GM23338 (cell line): ENCODE measurements around the gene IL36B. TPM values are rescaled to one million over a fixed set of nuclear protein-coding genes. Genes with fewer than 3 reads are reported as not detected.

Experiments
- ATAC-seq: fragments of 200-7000 bp; cut with Tn5 transposase; 3 replicates; pipeline ENCODE4 v1.9.1; 2020
- DNase-seq: peaks from one replicate; pipeline ENCODE4 v3.0.0-alpha.2; 2015; ENCODE audit warnings: low spot score
- H2AFZ ChIP-seq: fragments of 200-600 bp; sonication (generic); 2 replicates; pipeline ENCODE4 v1.8.0; 2016; ENCODE audit warnings: antibody characterized with exemption, mild to moderate bottlenecking, moderate library complexity
- H3F3A ChIP-seq: fragments of 200-600 bp; sonication (generic); replicated peaks from 2 replicates; pipeline ENCODE4 v1.8.0; 2017; ENCODE audit warnings: antibody characterized with exemption, mixed run types, low read depth
- H3K27ac ChIP-seq: fragments of 200-600 bp; sonication (generic); 2 replicates; pipeline ENCODE4 v1.6.1; 2016; ENCODE audit warnings: low read depth
- H3K27me3 ChIP-seq: fragments of 200-600 bp; sonication (generic); 2 replicates; pipeline ENCODE4 v1.8.0; 2016; ENCODE audit warnings: mild to moderate bottlenecking, mixed run types, moderate library complexity; ENCODE audit not compliant: insufficient read depth
- H3K36me3 ChIP-seq: fragments of 200-600 bp; sonication (generic); 2 replicates; pipeline ENCODE4 v1.8.0; 2016; ENCODE audit warnings: mild to moderate bottlenecking; ENCODE audit not compliant: insufficient read depth
- H3K4me1 ChIP-seq: fragments of 200-600 bp; sonication (generic); 2 replicates; pipeline ENCODE4 v1.8.0; 2016; ENCODE audit warnings: mild to moderate bottlenecking, moderate library complexity; ENCODE audit not compliant: insufficient read depth
- H3K4me2 ChIP-seq: fragments of 200-600 bp; sonication (generic); 2 replicates; pipeline ENCODE4 v1.7.1; 2017; ENCODE audit warnings: mixed run types
- H3K4me3 ChIP-seq: fragments of 200-600 bp; sonication (generic); 2 replicates; pipeline ENCODE4 v1.6.1; 2016; ENCODE audit warnings: mixed run types
- H3K79me2 ChIP-seq: fragments of 200-600 bp; sonication (generic); replicated peaks from 2 replicates; pipeline ENCODE4 v1.8.0; 2017; ENCODE audit warnings: mild to moderate bottlenecking; ENCODE audit not compliant: insufficient read depth
- H3K9me2 ChIP-seq: fragments of 200-600 bp; sonication (generic); 2 replicates; pipeline ENCODE4 v1.8.0; 2017; ENCODE audit not compliant: insufficient read depth
- H4K20me1 ChIP-seq: fragments of 200-600 bp; sonication (generic); replicated peaks from 2 replicates; pipeline ENCODE4 v1.8.0; 2017; ENCODE audit warnings: mild to moderate bottlenecking; ENCODE audit not compliant: insufficient read depth
- H3K27ac Mint-ChIP-seq: 2 replicates; pipeline ENCODE4 v1.8.0; 2020; ENCODE audit warnings: inconsistent platforms, mild to moderate bottlenecking, moderate library complexity, mixed read lengths
- H3K27me3 Mint-ChIP-seq: 3 replicates; pipeline ENCODE4 v1.8.0; 2022; ENCODE audit warnings: low read depth, mild to moderate bottlenecking, moderate library complexity, mixed read lengths, inconsistent platforms; ENCODE audit not compliant: insufficient read depth, poor library complexity
- H3K36me3 Mint-ChIP-seq: 3 replicates; pipeline ENCODE4 v1.8.0; 2021; ENCODE audit warnings: low read depth, mild to moderate bottlenecking, inconsistent platforms, moderate library complexity, mixed read lengths
- H3K4me1 Mint-ChIP-seq: 3 replicates; pipeline ENCODE4 v1.8.0; 2020; ENCODE audit warnings: mild to moderate bottlenecking, inconsistent platforms, mixed read lengths
- H3K4me3 Mint-ChIP-seq: 3 replicates; pipeline ENCODE4 v1.8.0; 2021; ENCODE audit warnings: moderate library complexity, mild to moderate bottlenecking, inconsistent platforms, mixed read lengths
- H3K9me3 Mint-ChIP-seq: 3 replicates; pipeline ENCODE4 v1.8.0; 2020; ENCODE audit warnings: moderate library complexity, mild to moderate bottlenecking, inconsistent platforms, mixed read lengths
- CREB1 ChIP-seq: fragments of 250-450 bp; sonication (Bioruptor Pico); IDR thresholded peaks from 2 replicates; pipeline ENCODE4 v1.5.0; 2020; ENCODE audit warnings: low read depth, mild to moderate bottlenecking, moderate library complexity
- EZH2 ChIP-seq: fragments of 200-600 bp; sonication (generic); IDR thresholded peaks from one replicate; pipeline ENCODE4 v1.8.0; 2017; ENCODE audit warnings: antibody characterized with exemption, mild to moderate bottlenecking, low read depth; ENCODE audit not compliant: unreplicated experiment
- EZH2phosphoT487 ChIP-seq: fragments of 200-600 bp; sonication (generic); IDR thresholded peaks from one replicate; pipeline ENCODE4 v1.8.1; 2018; ENCODE audit warnings: antibody characterized with exemption; ENCODE audit not compliant: unreplicated experiment
- JUNB ChIP-seq: IDR thresholded peaks from one replicate; pipeline ENCODE4 v1.6.1; 2016; ENCODE audit warnings: antibody characterized with exemption; ENCODE audit not compliant: unreplicated experiment
- NANOG ChIP-seq: IDR thresholded peaks from 2 replicates; pipeline ENCODE4 v1.6.1; 2016; ENCODE audit warnings: antibody characterized with exemption, borderline replicate concordance
- STAT1 ChIP-seq: IDR thresholded peaks from one replicate; pipeline ENCODE4 v1.6.1; 2016; ENCODE audit warnings: antibody characterized with exemption; ENCODE audit not compliant: unreplicated experiment
- ZNF114 ChIP-seq: fragments of 250-450 bp; sonication (Bioruptor Pico); IDR thresholded peaks from 2 replicates; pipeline ENCODE4 v1.5.0; 2020; ENCODE audit warnings: mild to moderate bottlenecking, moderate library complexity
- ZNF331 ChIP-seq: fragments of 250-450 bp; sonication (Bioruptor Pico); IDR thresholded peaks from 2 replicates; pipeline ENCODE4 v1.5.0; 2020; ENCODE audit warnings: low read depth, mild to moderate bottlenecking, moderate library complexity
- polyA plus RNA-seq: library from polyadenylated mRNA; unstranded; fragments of >200 nt; fragmentation: Nextera tagmentation; extraction: Ambion mirVana; gene quantifications from 2 replicates; pipeline ENCODE4 v1.2.1, GENCODE V29; 2016
- total RNA-seq: library from RNA; depleted of rRNA; stranded (reverse); fragments of >200 nt; shearing (Covaris generic); gene quantifications from 2 replicates; pipeline ENCODE4 v1.2.3, GENCODE V29; 2014
- TF ChIP-seq, protein P1 (sequence below): IDR thresholded peaks from 2 replicates; pipeline ENCODE4 v1.6.1; 2016; ENCODE audit warnings: antibody characterized with exemption
- TF ChIP-seq, protein P2 (sequence below): IDR thresholded peaks from one replicate; pipeline ENCODE4 v1.6.1; 2018; ENCODE audit warnings: antibody characterized with exemption; ENCODE audit not compliant: unreplicated experiment
- TF ChIP-seq, protein P3 (sequence below), 2 experiments: fragments of 200-600 bp in 1 of 2; sonication (generic) in 1 of 2; conservative IDR thresholded peaks; 2 replicates each; pipeline versions ENCODE4 v1.5.1 to v1.6.1; 2016 to 2017; ENCODE audit warnings: antibody characterized with exemption in 2 of 2, low read depth in 2 of 2, mild to moderate bottlenecking in 2 of 2, moderate library complexity in 1 of 2

Gene IL36B
- total and polyA plus RNA-seq, 2 experiments from 2014 or later = not detected

DNA sequence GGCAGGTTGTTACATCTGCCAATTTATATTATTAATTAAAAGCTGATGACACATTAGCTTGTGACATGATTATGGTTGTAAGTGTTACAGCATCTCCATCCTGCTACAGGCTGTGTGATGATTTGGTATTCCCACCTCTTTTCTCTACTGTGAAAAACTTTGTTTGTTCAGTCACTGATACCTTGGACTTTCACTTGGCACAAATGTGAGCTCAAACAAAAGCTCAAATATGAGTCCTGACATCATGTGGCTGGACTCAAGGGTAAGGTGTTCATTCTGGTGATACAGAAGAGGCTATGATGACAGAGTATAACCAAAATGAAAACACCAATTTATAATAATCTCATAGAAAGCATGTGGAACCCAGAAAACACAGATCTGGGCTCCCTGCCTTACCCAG is 58.8 kb downstream of the IL36B start:
- Histone ChIP-seq H3K79me2 (no peaks in the 10 kb centered on the region), H3K9me2 (peaks cover 5% of the 10 kb centered on the region; the same call in 1 of the 2 replicates), H4K20me1 (no peaks in the 10 kb centered on the region), H3K36me3 (no peaks in the 10 kb centered on the region), H3K4me2 (no peak overlapping the region), H3K4me3 (no peak overlapping the region), H3F3A (no peaks in the 10 kb centered on the region), H2AFZ (no peak overlapping the region), H3K27me3 (no peaks in the 10 kb centered on the region), H3K27ac (no peak overlapping the region), H3K4me1 (no peaks in the 10 kb centered on the region)
- Mint-ChIP-seq H3K27ac (no peak overlapping the region), H3K36me3 (no peaks in the 10 kb centered on the region; the same call in 2 of the 3 replicates), H3K4me3 (no peak overlapping the region), H3K4me1 (no peaks in the 10 kb centered on the region), H3K27me3 (peaks cover under 1% of the 10 kb centered on the region), H3K9me3 (peaks cover 22% of the 10 kb centered on the region)
- no peak for TF ChIP-seq NANOG
- TF ChIP-seq EZH2 = no peak
- TF ChIP-seq ZNF114 (CRISPR knock-in tag) = no peak
- TF ChIP-seq, protein P1, sequence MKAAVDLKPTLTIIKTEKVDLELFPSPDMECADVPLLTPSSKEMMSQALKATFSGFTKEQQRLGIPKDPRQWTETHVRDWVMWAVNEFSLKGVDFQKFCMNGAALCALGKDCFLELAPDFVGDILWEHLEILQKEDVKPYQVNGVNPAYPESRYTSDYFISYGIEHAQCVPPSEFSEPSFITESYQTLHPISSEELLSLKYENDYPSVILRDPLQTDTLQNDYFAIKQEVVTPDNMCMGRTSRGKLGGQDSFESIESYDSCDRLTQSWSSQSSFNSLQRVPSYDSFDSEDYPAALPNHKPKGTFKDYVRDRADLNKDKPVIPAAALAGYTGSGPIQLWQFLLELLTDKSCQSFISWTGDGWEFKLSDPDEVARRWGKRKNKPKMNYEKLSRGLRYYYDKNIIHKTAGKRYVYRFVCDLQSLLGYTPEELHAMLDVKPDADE = no peak
- no peak for TF ChIP-seq CREB1
- ATAC-seq = no peak
- DNase-seq = no peak

DNA sequence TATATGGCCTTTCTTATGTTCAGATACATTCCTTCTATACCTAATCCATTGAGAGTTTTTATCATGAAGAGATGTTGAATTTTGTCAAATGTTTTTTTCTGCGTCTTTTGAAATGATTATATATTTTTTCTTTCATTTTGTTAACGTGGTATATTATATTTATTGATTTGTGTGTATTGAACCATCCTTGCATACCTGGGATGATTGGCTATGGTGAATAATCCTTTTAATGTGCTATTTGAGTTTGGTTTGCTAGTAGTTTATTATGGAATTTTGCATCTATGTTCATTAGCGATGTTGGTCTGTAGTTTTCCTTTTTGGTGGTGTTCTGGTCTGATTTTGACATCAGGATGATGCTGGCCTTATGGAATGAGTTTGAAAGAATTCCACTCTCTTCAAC is 63.1 kb downstream of the IL36B start:
- DNase-seq (no peak), ATAC-seq (no peak)
- H3K9me2 ChIP-seq = peaks cover 4% of the 10 kb centered on the region; the same call in 1 of the 2 replicates
- no peaks in the 10 kb centered on the region for H3F3A ChIP-seq
- H3K36me3 ChIP-seq = no peaks in the 10 kb centered on the region
- no peaks in the 10 kb centered on the region for H3K4me1 Mint-ChIP-seq
- H3K27me3 ChIP-seq = no peaks in the 10 kb centered on the region
- no peaks in the 10 kb centered on the region for H3K4me1 ChIP-seq
- H3K9me3 Mint-ChIP-seq = peaks cover 29% of the 10 kb centered on the region
- no peaks in the 10 kb centered on the region; the same call in 2 of the 3 replicates for H3K36me3 Mint-ChIP-seq
- H4K20me1 ChIP-seq = no peaks in the 10 kb centered on the region
- no peak overlapping the region for H3K27ac Mint-ChIP-seq
- H3K27me3 Mint-ChIP-seq = peaks cover 2% of the 10 kb centered on the region
- H2AFZ ChIP-seq = no peak overlapping the region
- H3K4me3 Mint-ChIP-seq = no peak overlapping the region
- H3K4me2 ChIP-seq = no peak overlapping the region
- H3K4me3 ChIP-seq = no peak overlapping the region
- no peaks in the 10 kb centered on the region for H3K79me2 ChIP-seq
- H3K27ac ChIP-seq = no peak overlapping the region
- TF ChIP-seq ZNF331 (CRISPR knock-in tag) (no peak), ZNF114 (CRISPR knock-in tag) (no peak), EZH2phosphoT487 (no peak), CREB1 (no peak), STAT1 (no peak), JUNB (no peak), NANOG (no peak), EZH2 (no peak)
- TF ChIP-seq, protein P1 = no peak
- TF ChIP-seq, protein P2, sequence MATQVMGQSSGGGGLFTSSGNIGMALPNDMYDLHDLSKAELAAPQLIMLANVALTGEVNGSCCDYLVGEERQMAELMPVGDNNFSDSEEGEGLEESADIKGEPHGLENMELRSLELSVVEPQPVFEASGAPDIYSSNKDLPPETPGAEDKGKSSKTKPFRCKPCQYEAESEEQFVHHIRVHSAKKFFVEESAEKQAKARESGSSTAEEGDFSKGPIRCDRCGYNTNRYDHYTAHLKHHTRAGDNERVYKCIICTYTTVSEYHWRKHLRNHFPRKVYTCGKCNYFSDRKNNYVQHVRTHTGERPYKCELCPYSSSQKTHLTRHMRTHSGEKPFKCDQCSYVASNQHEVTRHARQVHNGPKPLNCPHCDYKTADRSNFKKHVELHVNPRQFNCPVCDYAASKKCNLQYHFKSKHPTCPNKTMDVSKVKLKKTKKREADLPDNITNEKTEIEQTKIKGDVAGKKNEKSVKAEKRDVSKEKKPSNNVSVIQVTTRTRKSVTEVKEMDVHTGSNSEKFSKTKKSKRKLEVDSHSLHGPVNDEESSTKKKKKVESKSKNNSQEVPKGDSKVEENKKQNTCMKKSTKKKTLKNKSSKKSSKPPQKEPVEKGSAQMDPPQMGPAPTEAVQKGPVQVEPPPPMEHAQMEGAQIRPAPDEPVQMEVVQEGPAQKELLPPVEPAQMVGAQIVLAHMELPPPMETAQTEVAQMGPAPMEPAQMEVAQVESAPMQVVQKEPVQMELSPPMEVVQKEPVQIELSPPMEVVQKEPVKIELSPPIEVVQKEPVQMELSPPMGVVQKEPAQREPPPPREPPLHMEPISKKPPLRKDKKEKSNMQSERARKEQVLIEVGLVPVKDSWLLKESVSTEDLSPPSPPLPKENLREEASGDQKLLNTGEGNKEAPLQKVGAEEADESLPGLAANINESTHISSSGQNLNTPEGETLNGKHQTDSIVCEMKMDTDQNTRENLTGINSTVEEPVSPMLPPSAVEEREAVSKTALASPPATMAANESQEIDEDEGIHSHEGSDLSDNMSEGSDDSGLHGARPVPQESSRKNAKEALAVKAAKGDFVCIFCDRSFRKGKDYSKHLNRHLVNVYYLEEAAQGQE = no peak
- TF ChIP-seq, protein P3, sequence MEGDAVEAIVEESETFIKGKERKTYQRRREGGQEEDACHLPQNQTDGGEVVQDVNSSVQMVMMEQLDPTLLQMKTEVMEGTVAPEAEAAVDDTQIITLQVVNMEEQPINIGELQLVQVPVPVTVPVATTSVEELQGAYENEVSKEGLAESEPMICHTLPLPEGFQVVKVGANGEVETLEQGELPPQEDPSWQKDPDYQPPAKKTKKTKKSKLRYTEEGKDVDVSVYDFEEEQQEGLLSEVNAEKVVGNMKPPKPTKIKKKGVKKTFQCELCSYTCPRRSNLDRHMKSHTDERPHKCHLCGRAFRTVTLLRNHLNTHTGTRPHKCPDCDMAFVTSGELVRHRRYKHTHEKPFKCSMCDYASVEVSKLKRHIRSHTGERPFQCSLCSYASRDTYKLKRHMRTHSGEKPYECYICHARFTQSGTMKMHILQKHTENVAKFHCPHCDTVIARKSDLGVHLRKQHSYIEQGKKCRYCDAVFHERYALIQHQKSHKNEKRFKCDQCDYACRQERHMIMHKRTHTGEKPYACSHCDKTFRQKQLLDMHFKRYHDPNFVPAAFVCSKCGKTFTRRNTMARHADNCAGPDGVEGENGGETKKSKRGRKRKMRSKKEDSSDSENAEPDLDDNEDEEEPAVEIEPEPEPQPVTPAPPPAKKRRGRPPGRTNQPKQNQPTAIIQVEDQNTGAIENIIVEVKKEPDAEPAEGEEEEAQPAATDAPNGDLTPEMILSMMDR (conservative IDR thresholded peaks at IDR 0.05; ENCODE audit: low read depth in 2 of 2) = no peak
